22Rv1 (cell line): Measurements from ENCODE around the gene PRPSAP2.

Source experiments
- H3K27ac ChIP-seq: fragments of 450-650 bp; 2 replicates; pipeline ENCODE4 v1.5.1; 2017
- CTCF ChIP-seq: fragments of 450-650 bp; IDR thresholded peaks from 2 replicates; pipeline ENCODE4 v1.5.1; 2017; ENCODE audit warnings: mild to moderate bottlenecking
- ZFX ChIP-seq: fragments of 450-650 bp; IDR thresholded peaks from 2 replicates; pipeline ENCODE4 v1.6.1; 2017; ENCODE audit warnings: antibody characterized with exemption, borderline replicate concordance

PRPSAP2 gene

GRCh38 chr17:18866866-18867813, 9.2 kb downstream of the PRPSAP2 start:
- H3K27ac ChIP-seq = no peak overlapping the region
- TF ChIP-seq ZFX (no peak), CTCF (no peak)

- TF ChIP-seq ZFX (no peak), CTCF (no peak)
Observed at GRCh38 chr17:18877104-18877645, 19.2 kb downstream of the PRPSAP2 start.

GRCh38 chr17:18888766-18889290, 30.9 kb downstream of the PRPSAP2 start:
- TF ChIP-seq CTCF = no peak
- TF ChIP-seq ZFX = no peak
- no peak overlapping the region for H3K27ac ChIP-seq

More at GRCh38 chr17:18877104-18877645, 19.2 kb downstream of the PRPSAP2 start:
- no peak overlapping the region for H3K27ac ChIP-seq

- TF ChIP-seq CTCF (no peak), ZFX (no peak)
- no peak overlapping the region for H3K27ac ChIP-seq
Observed at GRCh38 chr17:18889658-18890057, 31.7 kb downstream of the PRPSAP2 start.

GRCh38 chr17:18891541-18891940, 33.6 kb downstream of the PRPSAP2 start:
- TF ChIP-seq ZFX (no peak), CTCF (no peak)
- H3K27ac ChIP-seq = no peak overlapping the region

- no peak overlapping the region for H3K27ac ChIP-seq
- no peak for TF ChIP-seq ZFX
- TF ChIP-seq CTCF = no peak
Observed at GRCh38 chr17:18896146-18896545, 38.2 kb downstream of the PRPSAP2 start.

- TF ChIP-seq CTCF (no peak), ZFX (no peak)
- H3K27ac ChIP-seq = no peak overlapping the region
Observed at GRCh38 chr17:18896947-18897346, 39.0 kb downstream of the PRPSAP2 start.
